KBM-7 (cell line): ENCODE results near the gene NKD1.
"Not testable (repeated sequence)": the region's sequence is repeated elsewhere in the genome, so short reads cannot be mapped to it uniquely, and the experiment has no call there.

Experiments used
- DNase-seq: peaks from one replicate; pipeline ENCODE4 v3.0.0-alpha.2; 2015
- in situ Hi-C: fragments of 300-500 bp; cut with MboI; formaldehyde crosslinking; loops from 2 replicates; pipeline ENCODE4 v1.14.3; 2020; ENCODE audit warnings: low sequenced_read_pairs, low pct_unique_long_range_greater_than_20kb, mixed read lengths

Gene NKD1

DNA sequence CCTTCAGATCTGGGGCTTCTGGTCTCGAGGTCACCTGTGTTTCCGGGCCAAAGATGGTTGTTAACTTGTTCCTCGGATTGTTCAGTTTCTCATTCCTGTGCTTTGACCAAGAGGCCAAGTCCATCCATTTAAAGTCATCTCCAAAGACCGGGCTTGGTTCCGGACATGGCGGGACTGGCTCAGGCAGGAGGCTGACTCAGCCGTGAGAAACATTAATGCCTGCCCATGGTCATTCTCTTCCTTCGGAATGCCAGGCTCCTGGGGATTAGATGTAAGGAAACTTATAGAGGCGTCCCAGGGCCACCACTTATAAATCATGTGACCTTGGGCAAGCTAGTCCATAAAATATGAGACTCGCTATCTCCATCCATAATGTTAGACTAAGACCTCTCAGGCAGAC, 13.6 kb upstream of the NKD1 start:
- no peak for DNase-seq
- in situ Hi-C loops = no loop called here

DNA sequence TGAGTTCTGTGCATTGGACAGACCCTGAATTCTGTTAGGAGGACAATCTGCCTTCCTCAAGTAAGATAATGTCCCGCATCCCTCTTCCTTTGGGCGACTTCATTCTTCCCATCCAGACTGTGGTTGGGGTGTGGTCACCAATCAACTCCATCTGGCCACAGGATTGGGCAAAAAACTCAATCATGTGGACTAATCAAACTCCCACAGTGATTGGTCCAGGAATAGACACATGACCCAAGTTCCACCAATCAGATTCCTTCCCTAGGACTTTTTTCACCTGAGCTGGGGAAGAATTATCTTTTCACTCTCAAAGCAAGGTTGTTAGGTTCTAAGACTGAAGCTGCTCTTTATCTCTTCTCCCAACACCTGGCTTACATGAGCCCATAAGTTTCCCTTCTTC, 13.2 kb upstream of the NKD1 start:
- DNase-seq = no peak
- in situ Hi-C loops = no loop called here

DNA sequence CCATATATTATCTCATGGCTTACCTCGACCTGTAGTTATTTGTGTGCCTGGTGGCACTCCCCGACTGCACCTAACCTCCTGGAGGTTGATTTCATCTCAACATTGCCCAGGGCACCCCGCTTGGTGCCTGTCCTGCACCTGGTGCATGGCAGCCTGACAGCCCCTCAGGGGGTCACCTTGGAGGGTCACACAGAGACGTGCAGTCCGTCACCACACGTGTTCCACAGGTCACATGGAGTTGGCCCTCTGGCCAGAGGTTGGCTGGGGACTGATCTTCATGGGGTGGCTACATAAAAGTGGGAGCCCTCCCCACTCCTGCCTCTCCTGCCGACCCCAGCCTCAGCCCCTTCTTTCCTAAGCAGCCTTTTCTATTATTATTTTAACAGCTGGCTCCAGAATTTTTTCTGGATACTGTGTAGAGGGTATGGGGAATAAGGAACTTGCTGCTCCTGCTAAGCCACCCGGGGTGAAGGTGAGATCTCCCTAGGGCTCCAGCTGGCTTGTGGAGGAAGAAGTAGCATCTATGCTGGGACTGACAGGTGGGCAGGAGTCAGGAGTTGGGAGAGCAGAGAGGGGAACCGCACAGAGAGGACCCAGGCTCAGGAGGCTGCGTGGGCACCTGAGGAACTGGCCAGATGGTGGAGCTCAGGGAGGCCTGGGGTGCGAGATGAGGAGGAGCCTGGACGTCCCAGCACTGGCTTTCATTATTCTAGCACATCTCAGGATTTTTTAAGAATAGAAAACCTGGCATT, 12.5 kb upstream of the NKD1 start:
- no peak for DNase-seq
- in situ Hi-C loops = no loop called here

DNA sequence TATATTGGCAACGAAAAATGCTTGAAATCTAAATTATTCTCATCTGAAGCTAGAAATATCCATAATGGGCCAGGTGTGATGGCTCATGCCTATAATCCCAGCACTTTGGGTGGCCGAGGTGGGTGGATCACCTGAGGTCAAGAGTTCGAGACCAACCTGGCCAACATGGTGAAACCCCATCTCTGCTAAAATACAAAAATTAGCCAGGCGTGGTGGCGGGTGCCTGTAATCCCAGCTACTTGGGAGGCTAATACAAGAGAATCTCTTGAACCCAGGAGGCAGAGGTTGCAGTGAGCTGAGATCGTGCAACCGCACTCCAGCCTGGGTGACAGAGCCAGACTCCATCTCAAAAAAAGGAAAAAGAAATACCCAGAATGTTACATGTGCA, 11.9 kb upstream of the NKD1 start:
- in situ Hi-C loops, DNase-seq: not testable (repeated sequence)

DNA sequence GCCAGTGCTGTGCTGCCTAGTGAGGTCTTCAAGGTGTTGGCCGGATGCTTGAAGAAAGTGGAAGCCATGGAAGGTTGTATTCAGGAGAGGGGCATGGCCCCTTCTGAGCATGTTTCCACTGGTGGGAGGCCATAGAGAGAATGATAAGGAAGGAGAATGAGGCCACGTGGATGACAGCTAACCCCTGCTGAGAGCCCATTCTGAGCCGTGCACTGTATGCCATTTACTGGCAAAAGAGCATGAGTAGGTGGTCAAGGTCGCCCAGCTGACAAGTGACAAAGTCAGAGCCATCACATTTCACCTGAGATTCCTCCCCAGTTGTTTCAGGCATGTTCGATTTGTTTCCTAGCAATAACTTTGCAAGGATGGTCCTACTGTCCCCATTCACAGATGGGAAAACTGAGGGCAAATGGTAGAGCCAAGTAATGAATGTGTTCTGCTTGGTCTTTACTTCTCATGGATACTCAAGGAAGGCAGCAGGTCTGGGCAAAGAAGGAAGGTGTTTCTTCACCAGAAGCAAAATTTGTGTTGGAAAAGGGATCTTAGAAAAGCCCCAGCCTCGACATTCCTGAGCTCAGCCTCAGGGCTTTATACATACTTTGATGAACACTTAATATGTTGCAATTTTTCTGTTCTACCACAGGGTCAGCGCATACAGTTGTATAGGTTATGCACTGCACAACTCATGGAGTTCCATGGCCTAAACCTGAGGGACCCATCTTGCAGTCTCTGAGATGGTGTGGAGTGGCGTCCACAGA, 10.5 kb upstream of the NKD1 start:
- in situ Hi-C loops = no loop called here
- DNase-seq = no peak

DNA sequence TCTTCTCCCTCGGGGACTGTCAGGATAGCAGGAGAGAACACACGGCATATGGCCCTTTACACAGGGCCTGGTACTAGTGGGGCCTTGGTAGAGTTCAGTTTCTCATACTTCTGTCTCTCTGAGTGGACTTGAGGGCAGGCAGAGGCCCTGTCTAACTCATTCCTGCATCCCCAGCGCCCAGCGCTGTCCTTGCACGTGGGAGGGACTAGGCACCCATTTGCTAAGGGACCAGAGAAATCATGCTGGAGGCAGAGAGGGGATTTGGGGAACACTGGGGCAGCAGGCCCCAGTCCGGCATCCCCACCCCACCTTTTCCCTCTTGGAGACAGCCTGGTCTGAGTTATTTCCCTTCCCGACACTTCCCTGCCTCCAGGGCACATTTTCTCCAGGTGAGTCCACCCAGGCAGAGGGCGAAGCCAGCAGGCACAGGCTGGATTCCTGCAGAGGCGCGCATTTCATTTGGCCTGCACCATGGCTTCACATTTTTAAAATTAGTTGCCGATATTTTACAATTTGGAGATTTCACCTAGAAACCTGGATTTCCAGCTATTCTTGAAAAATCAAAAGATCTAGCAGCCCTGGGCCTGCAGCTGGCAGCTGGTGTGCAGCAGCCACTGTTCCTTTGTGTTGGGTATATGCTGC, 9.7 kb upstream of the NKD1 start:
- DNase-seq = no peak
- in situ Hi-C loops = no loop called here

DNA sequence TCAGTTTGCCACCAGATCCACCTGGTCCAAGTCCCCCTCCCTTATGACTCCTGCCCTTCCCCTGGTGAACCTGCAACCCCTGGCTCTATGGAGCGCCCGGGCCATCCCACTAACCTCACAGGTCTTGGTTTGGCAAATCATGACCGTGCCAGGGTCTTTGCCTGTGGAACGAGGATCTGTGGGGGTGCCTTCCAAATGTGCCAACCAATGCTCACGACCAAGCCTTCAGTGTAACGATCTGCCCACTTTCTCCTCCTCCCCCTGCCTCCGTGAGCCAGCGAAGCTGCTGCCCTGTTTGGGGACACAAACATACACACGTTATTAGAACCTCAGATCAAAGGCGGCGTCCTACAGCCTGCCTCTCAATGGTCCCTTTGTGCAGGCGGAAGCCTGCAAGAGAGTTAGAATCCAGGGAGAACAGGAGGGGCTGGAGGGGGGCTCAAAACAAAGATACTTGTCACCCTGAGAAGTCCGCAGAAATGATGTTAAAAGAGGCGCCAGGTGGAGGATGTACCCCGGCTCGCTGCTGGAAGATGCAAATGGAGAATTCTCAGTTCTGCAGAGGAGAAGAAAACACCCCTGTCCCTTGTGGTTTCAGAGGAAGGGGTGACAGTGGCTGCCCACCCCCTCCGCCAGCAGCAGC, 9.0 kb upstream of the NKD1 start:
- in situ Hi-C loops = no loop called here
- DNase-seq = no peak

DNA sequence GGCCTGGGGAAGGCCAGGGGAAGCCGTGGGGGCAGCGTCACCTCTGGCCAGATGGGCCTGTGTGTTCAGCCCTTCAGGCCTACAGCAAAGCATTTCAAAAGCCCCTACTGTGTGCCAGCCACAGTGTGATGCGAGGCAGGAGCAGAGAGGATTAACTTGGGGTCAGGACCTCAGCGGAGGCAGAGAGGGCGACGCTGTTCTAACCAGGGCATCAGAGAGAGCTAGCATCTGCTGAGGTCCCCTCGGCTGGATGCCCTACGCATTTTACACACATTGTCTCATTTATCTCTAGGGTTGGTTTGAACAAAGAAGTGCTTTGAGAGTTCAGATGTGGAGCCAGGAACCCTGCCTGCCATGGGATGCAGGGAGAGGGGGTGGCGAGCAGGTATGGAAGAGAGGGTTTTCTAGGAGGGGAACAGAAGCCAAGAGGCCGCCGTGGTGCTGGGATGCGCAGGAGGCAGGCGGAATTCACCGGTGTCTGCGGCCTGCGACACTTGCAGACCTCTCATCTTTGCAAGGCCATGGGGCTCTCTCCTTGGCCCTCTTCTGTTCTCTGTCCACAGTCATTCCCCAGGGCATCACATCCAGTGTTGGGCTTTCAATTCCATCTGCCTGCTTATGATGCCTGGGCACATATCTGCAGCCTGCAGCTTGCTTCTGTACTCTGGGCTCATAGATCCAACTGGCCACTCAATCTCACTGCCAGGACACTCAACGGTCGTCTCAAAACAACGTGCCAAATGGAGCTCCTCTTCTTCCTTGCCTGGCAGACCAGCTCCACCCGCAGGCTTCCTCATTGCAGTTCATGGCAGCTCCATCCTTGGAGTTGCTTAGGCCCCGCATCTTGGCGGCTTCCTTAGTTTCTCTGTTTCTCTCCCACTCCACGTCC, 8.1 kb upstream of the NKD1 start:
- in situ Hi-C loops = no loop called here

DNA sequence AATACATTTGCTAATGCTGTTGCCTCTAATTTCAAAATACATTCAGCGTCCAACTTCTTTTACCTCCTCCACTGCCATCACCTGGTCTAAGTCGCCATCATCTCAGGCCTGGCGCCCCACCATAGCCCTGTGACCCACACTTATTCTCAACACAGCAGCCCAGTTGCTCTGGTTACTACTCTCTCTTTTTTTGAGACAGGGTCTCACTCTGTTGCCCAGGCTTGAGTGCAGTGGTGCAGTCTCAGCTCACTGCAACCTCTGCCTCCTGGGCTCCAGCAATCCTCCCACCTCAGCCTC, 7.5 kb upstream of the NKD1 start:
- no peak for DNase-seq
- in situ Hi-C loops = no loop called here

More for the DNA sequence above, 8.1 kb upstream of the NKD1 start:
- DNase-seq = no peak

DNA sequence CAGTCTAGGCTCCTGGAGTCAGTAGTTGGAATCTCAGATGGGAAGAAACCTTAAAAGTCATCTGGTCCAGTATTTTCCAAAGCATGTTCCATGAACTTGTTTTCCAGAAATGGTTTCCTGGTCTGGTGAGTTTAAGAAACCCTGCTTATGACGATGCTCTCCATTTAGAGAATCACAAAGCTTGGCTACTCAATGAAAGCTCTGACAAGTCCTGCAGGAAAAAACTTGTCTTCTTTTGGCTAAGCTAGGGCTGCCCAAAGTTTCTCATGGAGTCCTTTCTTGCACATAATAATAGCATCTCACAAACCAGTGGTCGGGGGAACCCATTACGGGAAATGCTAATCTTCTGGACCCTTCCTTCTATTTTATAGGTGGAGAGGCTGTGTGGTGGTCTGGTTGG, 5.5 kb upstream of the NKD1 start:
- DNase-seq = no peak

DNA sequence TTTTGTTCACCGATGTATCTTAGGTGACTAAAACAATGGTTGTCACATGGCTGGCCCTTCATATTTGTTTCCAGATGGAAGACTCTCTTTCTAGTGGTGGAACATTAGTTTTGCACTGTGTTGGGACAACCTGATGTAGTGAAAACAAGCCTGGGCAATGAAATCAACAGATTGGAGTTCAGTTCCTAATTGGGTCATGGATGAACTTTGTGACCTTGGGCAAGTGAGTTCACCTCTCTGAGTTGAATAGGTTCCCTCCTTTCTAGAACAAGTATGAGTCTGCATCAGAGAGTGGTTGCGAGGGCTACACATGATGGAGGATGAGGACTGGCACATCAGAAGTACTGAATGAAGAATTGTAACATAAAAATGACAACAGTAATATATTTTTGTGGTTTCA, 2.1 kb upstream of the NKD1 start:
- no peak for DNase-seq

More for the DNA sequence above, 5.5 kb upstream of the NKD1 start:
- in situ Hi-C loops = no loop called here

DNA sequence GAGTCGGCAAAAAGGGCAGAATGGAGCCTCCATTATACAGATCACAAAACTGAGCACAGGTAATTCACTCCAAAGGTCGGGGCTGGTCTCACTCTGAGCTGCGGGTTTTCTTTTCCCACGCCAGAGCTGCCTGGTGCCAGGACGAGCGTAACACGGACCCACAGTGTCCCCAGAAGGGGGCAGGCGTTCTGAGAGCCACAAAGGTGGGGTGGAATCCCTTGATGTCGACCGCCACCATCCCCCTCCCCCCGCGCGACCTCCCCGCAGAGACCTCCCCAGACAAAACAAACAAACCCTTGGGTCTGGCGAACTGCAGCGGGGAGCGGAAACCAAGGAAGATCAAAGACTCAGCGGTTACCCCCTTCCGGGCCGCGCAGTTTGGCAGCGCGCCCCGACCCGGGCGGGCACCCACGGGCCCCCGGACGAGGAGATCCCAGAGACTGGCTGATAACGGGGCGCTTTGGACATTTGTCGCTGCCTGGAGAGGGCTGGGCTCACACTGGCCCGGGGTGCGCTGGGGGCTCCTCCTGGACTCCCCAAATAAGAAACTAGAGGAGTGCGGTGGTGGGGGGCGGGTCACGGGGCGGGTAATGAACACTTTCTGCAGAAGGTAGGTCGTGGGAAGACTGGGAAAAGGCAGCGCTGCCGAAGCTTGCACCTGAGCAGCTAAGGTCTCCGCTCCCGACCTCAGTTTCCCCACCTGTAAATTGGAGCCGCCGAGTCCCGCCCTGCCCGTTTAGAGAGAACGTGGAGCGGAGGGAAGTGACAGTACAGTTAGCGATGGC, 664 bp upstream of the NKD1 start:
- peak; percentile 49 for DNase-seq
- in situ Hi-C loops = no loop called here

More for the DNA sequence above, 2.1 kb upstream of the NKD1 start:
- in situ Hi-C loops = no loop called here

DNA sequence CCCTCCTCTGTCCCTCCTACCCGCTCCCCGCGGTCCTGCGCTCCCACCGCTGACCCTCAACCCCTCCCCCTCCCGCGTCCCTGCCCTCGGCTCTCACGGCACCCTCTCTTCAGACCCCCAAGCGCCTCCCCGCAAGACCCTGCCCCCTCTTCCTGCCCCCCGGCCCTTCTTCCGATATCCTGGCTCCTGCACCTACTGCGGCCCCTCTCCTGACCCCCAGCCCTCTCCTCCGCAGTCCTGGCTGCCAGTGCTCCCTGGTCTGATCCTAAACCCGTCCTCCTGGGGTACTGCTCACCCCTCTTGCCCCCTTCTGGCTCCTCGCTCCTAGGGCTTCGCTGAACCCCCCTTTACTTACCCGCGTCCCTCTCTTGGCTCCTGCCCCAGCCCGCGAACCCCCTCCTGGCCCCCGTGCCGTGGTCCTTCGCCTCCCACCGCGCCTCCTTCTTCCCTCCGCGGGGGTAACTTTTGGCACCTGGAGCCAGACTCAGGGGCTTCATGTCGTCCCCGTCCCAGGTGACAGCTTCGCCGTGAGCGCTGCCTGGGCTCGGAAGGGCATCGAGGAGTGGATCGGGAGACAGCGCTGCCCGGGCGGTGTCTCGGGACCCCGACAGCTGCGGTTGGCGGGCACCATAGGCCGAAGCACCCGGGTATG, 839 bp downstream of the NKD1 start:
- no peak for DNase-seq
- in situ Hi-C loops = no loop called here

DNA sequence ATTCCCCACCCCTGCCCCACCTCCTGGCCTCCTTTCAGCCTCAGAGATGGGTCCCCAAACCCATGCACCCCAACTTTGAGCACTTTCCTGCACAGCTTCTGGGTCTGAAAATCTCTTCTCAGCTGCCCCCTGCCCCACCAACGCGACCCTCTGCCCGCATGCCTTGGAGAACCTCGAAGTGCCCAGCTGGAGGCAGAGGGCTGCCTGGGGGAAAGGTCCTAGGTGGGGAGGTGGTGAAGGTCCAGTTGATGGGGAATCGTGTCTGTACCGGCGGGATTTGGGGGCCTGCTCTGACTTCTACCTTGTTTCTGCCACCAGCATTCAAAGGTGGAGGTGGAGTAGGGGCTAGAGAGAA, 1.3 kb downstream of the NKD1 start:
- DNase-seq = no peak
- in situ Hi-C loops = no loop called here

DNA sequence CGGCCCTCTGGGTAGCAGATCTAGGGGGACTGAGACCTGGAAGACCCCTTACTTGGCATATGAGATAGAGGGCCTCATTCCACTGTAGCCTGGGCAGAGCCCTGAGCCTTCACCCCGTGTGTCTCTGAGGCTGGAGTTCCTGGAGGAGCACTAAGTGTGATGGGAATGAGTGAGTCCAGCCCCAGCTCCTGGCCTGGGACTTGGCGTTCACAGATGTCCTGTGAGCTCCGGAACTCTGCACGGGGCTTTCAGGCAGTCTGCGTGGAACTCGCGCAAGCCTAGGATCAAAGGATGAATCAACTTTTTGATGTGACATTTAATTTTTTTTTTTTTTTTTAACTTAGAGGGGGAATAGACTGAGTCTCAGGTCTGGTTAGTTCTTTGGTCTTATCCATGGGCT, 1.8 kb downstream of the NKD1 start:
- DNase-seq = no peak
- in situ Hi-C loops = no loop called here

DNA sequence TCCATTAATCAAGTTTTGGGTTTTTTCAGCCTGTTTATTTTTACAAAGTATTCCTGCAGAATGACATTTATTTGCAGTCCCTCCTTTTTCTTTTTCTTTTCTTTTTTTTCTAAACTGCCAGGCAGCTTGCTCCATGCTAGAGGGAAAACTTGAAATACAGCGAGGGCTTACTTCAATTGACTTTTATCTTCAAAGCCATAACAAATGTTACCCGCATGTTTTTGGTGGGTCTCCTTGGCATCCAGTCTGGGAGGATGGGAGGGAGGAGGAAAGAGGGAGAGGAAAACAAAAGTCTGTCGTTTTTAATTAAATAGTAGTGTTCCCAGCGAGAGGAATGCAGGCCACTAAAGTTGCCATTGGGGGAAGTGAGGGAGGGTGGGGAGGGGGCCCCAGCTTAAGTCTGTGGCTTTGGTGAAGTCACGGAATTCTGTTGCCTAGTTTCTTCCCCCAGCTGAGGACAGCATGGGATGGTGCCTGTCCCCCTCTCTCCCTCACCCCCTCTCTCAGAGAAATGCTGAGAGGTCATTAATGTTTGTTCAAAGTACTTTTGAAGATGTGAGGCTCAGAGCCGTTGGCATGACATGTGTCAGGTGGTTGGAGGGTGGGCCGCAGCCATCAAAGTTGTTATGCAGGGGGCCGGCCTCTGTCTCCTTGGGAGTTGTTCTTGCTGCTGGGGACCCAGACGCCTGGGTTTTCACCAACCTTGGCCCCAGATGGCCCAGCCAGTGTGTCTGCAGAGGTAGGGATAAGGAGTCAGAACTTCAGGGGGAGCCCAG, 2.9 kb downstream of the NKD1 start:
- in situ Hi-C loops = no loop called here
- DNase-seq = no peak

DNA sequence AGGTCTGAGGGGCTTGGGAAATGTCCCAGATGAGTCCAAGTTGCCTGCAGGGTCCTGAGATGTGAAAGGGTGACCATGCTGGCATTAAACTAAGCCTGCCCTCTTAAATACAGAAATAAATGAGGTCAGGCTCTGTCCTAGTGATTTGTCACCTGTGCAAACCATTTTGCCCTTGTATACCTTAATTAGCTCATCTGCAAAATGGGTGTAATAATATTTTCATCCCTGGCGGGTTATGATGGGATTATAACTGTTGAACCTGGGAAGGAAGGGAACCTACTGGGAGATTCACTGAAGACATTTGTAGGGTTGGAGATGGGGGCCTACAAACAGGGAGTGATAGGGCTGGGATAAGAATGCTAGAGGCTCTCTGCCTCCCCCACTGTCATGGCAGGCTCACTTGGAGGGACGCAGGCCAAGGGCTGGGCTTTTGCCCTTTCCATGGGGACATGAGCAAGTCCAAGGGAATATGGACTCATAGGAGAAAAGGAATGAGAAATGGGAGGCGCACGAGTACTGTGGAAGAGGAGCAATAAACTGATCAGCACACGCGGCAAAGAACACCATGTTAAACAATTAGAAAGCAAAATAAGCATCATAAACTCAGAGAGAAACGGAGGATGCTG, 4.4 kb downstream of the NKD1 start:
- in situ Hi-C loops = no loop called here
- no peak for DNase-seq
